HepG2 (cell line): Measurements from ENCODE around the gene PLD3. TPM values are rescaled to one million over a fixed set of nuclear protein-coding genes. Genes with fewer than 3 reads are reported as not detected.
A peak's percentile ranks its signal among the peaks of the same experiment; 100 is the strongest.

Source experiments
- EEA1 ChIP-seq: sonication (generic); formaldehyde crosslinking; IDR thresholded peaks from 2 replicates; pipeline ENCODE4 v1.5.1; 2020; ENCODE audit warnings: mild to moderate bottlenecking, missing genetic modification reagents, borderline replicate concordance
- FOXA3 ChIP-seq: IDR thresholded peaks from 2 replicates; pipeline ENCODE4 v1.6.1; 2016; ENCODE audit warnings: missing genetic modification reagents, missing compliant biosample characterization
- HDAC2 ChIP-seq: sonication (generic); formaldehyde crosslinking; IDR thresholded peaks from 2 replicates; pipeline ENCODE4 v1.4.0; 2020; ENCODE audit warnings: missing genetic modification reagents
- HOXD1 ChIP-seq: sonication (generic); formaldehyde crosslinking; IDR thresholded peaks from 2 replicates; pipeline ENCODE4 v1.5.0; 2020; ENCODE audit warnings: missing genetic modification reagents
- IKZF4 ChIP-seq: sonication (generic); formaldehyde crosslinking; IDR thresholded peaks from 2 replicates; pipeline ENCODE4 v1.5.1; 2020; ENCODE audit warnings: borderline replicate concordance, mild to moderate bottlenecking, low read depth, missing genetic modification reagents; ENCODE audit errors: not compliant biosample characterization
- KDM6A ChIP-seq: IDR thresholded peaks from 2 replicates; pipeline ENCODE4 v1.6.1; 2016; ENCODE audit warnings: low read depth
- MEIS2 ChIP-seq: sonication (generic); formaldehyde crosslinking; IDR thresholded peaks from 2 replicates; pipeline ENCODE4 v1.9.0; 2021; ENCODE audit warnings: mild to moderate bottlenecking, missing genetic modification reagents
- MTA1 ChIP-seq: sonication (generic); formaldehyde crosslinking; IDR thresholded peaks from 2 replicates; pipeline ENCODE4 v1.4.0; 2020; ENCODE audit warnings: missing genetic modification reagents, mild to moderate bottlenecking, borderline replicate concordance
- NCOR1 ChIP-seq: fragments of 200-600 bp; sonication (generic); IDR thresholded peaks from 2 replicates; pipeline ENCODE4 v1.7.0; 2017; ENCODE audit warnings: antibody characterized with exemption, low read length, borderline replicate concordance
- NKX3-1 ChIP-seq: sonication (generic); formaldehyde crosslinking; IDR thresholded peaks from 2 replicates; pipeline ENCODE4 v1.5.0; 2020; ENCODE audit warnings: missing genetic modification reagents
- POLR2AphosphoS5 ChIP-seq: IDR thresholded peaks from 2 replicates; pipeline ENCODE4 v1.6.1; 2012; ENCODE audit warnings: low read depth, low read length
- SALL1 ChIP-seq: sonication (generic); formaldehyde crosslinking; IDR thresholded peaks from 2 replicates; pipeline ENCODE4 v1.8.0; 2022; ENCODE audit warnings: mild to moderate bottlenecking, missing genetic modification reagents
- SMC3 ChIP-seq: IDR thresholded peaks from 2 replicates; pipeline ENCODE4 v1.6.1; 2011; ENCODE audit warnings: low read length, improper control_type of control experiment
- SP1 ChIP-seq, 2 experiments: fragments of 450-650 bp in 1 of 2; sonication (generic) in 1 of 2; formaldehyde crosslinking in 1 of 2; IDR thresholded peaks; 2 replicates each; pipeline versions ENCODE4 v1.4.0 to v1.6.1; 2016 to 2020; ENCODE audit warnings: missing genetic modification reagents in 1 of 2
- TAF15 ChIP-seq: fragments of 200-400 bp; formaldehyde crosslinking; IDR thresholded peaks from one replicate; pipeline ENCODE4 v1.6.1; 2018; ENCODE audit warnings: mild to moderate bottlenecking, low read depth, low read length; ENCODE audit not compliant: poor library complexity, severe bottlenecking
- TARDBP ChIP-seq: sonication (generic); formaldehyde crosslinking; IDR thresholded peaks from 2 replicates; pipeline ENCODE4 v1.8.0; 2022; ENCODE audit warnings: mild to moderate bottlenecking, missing genetic modification reagents
- THAP11 ChIP-seq: IDR thresholded peaks from 2 replicates; pipeline ENCODE4 v1.6.1; 2016; ENCODE audit warnings: missing biosample characterization, missing genetic modification reagents
- ZFP36L2 ChIP-seq: sonication (generic); formaldehyde crosslinking; IDR thresholded peaks from 2 replicates; pipeline ENCODE4 v1.4.0; 2020; ENCODE audit warnings: missing genetic modification reagents
- ZFX ChIP-seq: sonication (generic); formaldehyde crosslinking; IDR thresholded peaks from 2 replicates; pipeline ENCODE4 v1.4.0; 2020; ENCODE audit warnings: mild to moderate bottlenecking, low read depth, missing genetic modification reagents, moderate library complexity
- ZNF598 ChIP-seq: sonication (generic); formaldehyde crosslinking; IDR thresholded peaks from 2 replicates; pipeline ENCODE4 v1.5.1; 2020; ENCODE audit warnings: mild to moderate bottlenecking, missing genetic modification reagents, borderline replicate concordance
- ZNF749 ChIP-seq: sonication (generic); formaldehyde crosslinking; IDR thresholded peaks from 2 replicates; pipeline ENCODE4 v1.8.0; 2022; ENCODE audit warnings: mild to moderate bottlenecking, missing genetic modification reagents, moderate library complexity, borderline replicate concordance
- ZNF766 ChIP-seq: sonication (generic); formaldehyde crosslinking; IDR thresholded peaks from 2 replicates; pipeline ENCODE4 v1.5.0; 2020; ENCODE audit warnings: missing genetic modification reagents, borderline replicate concordance
- polyA plus RNA-seq, 8 experiments: library from polyadenylated mRNA; depleted of rRNA in 3 of 8; stranded (reverse) in 7 of 8; unstranded in 1 of 8; fragments of >200 nt; fragmentation: Illumina TruSeq in 4 of 8; extraction: Trizol in 4 of 8; gene quantifications; 2 replicates each; pipeline versions ENCODE4 v1.2.1 to v1.2.3, GENCODE V29; 2011 to 2016; ENCODE audit warnings: low read depth in 4 of 8, missing spikeins in 1 of 8, mixed read lengths in 1 of 8; ENCODE audit not compliant: insufficient read depth in 1 of 8
- total RNA-seq, 5 experiments: library from RNA; depleted of rRNA; stranded (reverse); fragments of >200 nt; fragmentation: Illumina TruSeq; extraction: Trizol; gene quantifications; 2 replicates each; pipeline ENCODE4 v1.2.3, GENCODE V29; 2016; ENCODE audit warnings: low read depth in 1 of 5
- TF ChIP-seq, protein P1 (sequence below): sonication (generic); formaldehyde crosslinking; IDR thresholded peaks from 2 replicates; pipeline ENCODE4 v1.4.0; 2020; ENCODE audit warnings: low read depth, mild to moderate bottlenecking, missing genetic modification reagents
- TF ChIP-seq, protein P2 (sequence below): IDR thresholded peaks from 2 replicates; pipeline ENCODE4 v1.6.1; 2018; ENCODE audit warnings: missing genetic modification reagents, mild to moderate bottlenecking, missing compliant biosample characterization
- TF ChIP-seq, protein P3 (sequence below): sonication (generic); formaldehyde crosslinking; IDR thresholded peaks from 2 replicates; pipeline ENCODE4 v1.9.0; 2021; ENCODE audit warnings: missing genetic modification reagents, borderline replicate concordance

PLD3 gene
- total and polyA plus RNA-seq, 2 of the 13 experiments (the other 11 are each of a cell fraction or from before 2014, with no cell fraction given): 45.7 to 164 TPM

DNA sequence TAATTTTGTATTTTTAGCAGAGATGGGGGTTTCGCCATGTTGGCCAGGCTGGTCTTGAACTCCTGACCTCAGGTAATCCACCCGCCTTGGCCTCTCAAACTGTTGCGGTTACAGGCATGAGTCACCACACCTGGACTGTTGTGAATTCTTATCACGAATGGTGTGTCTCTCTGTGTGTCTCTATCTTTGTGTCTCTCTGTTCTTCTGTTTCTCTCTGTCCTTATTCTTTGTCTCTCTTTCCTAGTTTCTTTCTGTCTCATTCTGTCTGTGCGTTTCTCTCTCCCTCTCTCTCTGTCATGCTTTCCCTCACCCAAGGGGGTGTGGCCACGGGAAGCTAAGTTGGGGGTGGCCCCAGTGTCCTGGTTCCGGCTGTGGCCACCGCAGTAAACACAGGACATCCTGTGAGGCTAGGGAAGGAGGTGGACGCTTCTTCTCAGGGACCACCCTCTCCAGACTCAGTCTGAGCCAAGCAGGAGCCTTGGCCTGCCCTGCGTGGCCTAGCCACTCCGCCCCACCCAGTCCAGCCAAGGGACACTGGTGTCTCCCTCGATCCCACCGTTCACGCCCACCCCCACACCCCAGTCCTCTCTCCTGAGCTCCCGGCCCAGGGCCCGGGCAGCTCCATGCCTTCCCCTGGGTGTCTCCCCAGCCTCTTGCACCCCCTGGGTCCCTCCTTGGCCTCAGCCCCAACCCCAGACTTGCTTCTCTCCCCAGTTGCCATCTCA, 68.6 kb downstream of the PLD3 start (continued):
- TF ChIP-seq HOXD1 (CRISPR knock-in tag): no peak
- TF ChIP-seq TARDBP: 0 out of 2 replicates have a peak, but pooled peaks have one; percentile 21
- TF ChIP-seq, protein P1, sequence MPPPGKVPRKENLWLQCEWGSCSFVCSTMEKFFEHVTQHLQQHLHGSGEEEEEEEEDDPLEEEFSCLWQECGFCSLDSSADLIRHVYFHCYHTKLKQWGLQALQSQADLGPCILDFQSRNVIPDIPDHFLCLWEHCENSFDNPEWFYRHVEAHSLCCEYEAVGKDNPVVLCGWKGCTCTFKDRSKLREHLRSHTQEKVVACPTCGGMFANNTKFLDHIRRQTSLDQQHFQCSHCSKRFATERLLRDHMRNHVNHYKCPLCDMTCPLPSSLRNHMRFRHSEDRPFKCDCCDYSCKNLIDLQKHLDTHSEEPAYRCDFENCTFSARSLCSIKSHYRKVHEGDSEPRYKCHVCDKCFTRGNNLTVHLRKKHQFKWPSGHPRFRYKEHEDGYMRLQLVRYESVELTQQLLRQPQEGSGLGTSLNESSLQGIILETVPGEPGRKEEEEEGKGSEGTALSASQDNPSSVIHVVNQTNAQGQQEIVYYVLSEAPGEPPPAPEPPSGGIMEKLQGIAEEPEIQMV (CRISPR knock-in tag): no peak
- TF ChIP-seq POLR2AphosphoS5: peak; percentile 27; the same call in 1 of the 2 replicates
- TF ChIP-seq THAP11: peak; percentile 34
- TF ChIP-seq, protein P2, sequence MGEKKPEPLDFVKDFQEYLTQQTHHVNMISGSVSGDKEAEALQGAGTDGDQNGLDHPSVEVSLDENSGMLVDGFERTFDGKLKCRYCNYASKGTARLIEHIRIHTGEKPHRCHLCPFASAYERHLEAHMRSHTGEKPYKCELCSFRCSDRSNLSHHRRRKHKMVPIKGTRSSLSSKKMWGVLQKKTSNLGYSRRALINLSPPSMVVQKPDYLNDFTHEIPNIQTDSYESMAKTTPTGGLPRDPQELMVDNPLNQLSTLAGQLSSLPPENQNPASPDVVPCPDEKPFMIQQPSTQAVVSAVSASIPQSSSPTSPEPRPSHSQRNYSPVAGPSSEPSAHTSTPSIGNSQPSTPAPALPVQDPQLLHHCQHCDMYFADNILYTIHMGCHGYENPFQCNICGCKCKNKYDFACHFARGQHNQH (CRISPR knock-in tag): peak; percentile 40; the same call in 1 of the 2 replicates
- no peak for TF ChIP-seq SP1 (IDR thresholded peaks at IDR 0.05)
- TF ChIP-seq SP1 (CRISPR knock-in tag; IDR thresholded peaks at IDR 0.05): peak; percentile 58
- no peak for TF ChIP-seq KDM6A (CRISPR knock-in tag)
- TF ChIP-seq FOXA3 (CRISPR knock-in tag): 0 out of 2 replicates have a peak, but pooled peaks have one; percentile 33
- no peak for TF ChIP-seq ZNF598
- TF ChIP-seq IKZF4 (CRISPR knock-in tag): peak; percentile 33
- no peak for TF ChIP-seq ZNF749 (CRISPR knock-in tag)
- TF ChIP-seq NKX3-1 (CRISPR knock-in tag): no peak
- TF ChIP-seq MTA1 (CRISPR knock-in tag): no peak
- TF ChIP-seq TAF15: no peak
- no peak for TF ChIP-seq MEIS2 (CRISPR knock-in tag)
- TF ChIP-seq EEA1 (CRISPR knock-in tag): no peak
- no peak for TF ChIP-seq SMC3
- TF ChIP-seq, protein P3, sequence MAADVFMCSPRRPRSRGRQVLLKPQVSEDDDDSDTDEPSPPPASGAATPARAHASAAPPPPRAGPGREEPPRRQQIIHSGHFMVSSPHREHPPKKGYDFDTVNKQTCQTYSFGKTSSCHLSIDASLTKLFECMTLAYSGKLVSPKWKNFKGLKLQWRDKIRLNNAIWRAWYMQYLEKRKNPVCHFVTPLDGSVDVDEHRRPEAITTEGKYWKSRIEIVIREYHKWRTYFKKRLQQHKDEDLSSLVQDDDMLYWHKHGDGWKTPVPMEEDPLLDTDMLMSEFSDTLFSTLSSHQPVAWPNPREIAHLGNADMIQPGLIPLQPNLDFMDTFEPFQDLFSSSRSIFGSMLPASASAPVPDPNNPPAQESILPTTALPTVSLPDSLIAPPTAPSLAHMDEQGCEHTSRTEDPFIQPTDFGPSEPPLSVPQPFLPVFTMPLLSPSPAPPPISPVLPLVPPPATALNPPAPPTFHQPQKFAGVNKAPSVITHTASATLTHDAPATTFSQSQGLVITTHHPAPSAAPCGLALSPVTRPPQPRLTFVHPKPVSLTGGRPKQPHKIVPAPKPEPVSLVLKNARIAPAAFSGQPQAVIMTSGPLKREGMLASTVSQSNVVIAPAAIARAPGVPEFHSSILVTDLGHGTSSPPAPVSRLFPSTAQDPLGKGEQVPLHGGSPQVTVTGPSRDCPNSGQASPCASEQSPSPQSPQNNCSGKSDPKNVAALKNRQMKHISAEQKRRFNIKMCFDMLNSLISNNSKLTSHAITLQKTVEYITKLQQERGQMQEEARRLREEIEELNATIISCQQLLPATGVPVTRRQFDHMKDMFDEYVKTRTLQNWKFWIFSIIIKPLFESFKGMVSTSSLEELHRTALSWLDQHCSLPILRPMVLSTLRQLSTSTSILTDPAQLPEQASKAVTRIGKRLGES (CRISPR knock-in tag): no peak
- peak; percentile 51; the same call in 1 of the 2 replicates for TF ChIP-seq HDAC2 (CRISPR knock-in tag)
- TF ChIP-seq ZNF766 (CRISPR knock-in tag): no peak
- no peak for TF ChIP-seq NCOR1
- no peak for TF ChIP-seq ZFP36L2 (CRISPR knock-in tag)
- TF ChIP-seq ZFX (CRISPR knock-in tag): peak; percentile 75
- TF ChIP-seq SALL1 (CRISPR knock-in tag): peak; percentile 46
